ENCODE measurements around the gene UBE4B. TPM values are rescaled to one million over a fixed set of nuclear protein-coding genes. Genes with fewer than 3 reads are reported as not detected.

Gene UBE4B
- total RNA-seq, 1 experiment from 2014 or later: 44.7 TPM

DNA sequence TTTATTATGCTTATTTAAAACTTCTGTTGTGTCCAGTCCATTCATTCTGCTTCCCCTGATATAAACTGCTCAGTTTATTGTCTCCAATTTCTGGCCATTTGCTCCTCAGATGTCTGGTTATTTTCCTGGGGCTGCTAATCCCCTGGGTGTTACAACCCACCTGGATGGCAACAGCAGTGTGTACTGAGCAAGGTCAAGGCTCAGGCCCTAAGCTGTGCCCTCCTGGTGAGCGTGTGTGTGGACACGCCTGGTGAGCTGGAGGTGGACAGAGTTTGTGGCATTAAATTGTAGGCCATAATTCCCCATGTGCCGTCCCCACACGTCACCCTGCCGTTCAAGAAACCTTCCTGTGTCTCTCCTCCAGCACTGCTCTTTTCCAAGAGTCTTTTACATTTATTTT is 159.5 kb downstream of the UBE4B start:
- no peak overlapping the region for H3K9ac ChIP-seq (ENCODE audit: low read length)
- no peaks in the 10 kb centered on the region; a peak in 1 of 4 replicates for H3K36me3 ChIP-seq (ENCODE audit: control insufficient read depth in 1 of 2, insufficient read depth in 2 of 2, low read length in 2 of 2)
- no peak overlapping the region for H3K4me2 ChIP-seq (ENCODE audit: low read length)
- DNase-seq (ENCODE audit: low read depth, low spot score) (no peak), ATAC-seq (no peak)
- RAD21 ChIA-PET (ENCODE audit: low non-redundant PET in 1 of 2, low total read pairs in 2 of 2, uncharacterized antibody in 2 of 2, unreplicated experiment in 2 of 2): no interaction called here
- H4K20me1 ChIP-seq (ENCODE audit: insufficient read depth): no peaks in the 10 kb centered on the region
- no peak overlapping the region for H2AFZ ChIP-seq (ENCODE audit: low read depth, low read length, poor library complexity, severe bottlenecking)
- H3K9me3 ChIP-seq (ENCODE audit: control insufficient read depth in 1 of 2, insufficient read depth in 1 of 2, low read depth in 1 of 2, low read length in 2 of 2): no peaks in the 10 kb centered on the region
- peaks cover 11 to 12% of the 10 kb centered on the region in 2 experiments for H3K4me1 ChIP-seq (ENCODE audit: control insufficient read depth in 1 of 2, insufficient read depth in 2 of 2, low read length in 2 of 2)
- intact Hi-C loops (cut with micrococcal nuclease): no loop called here
- no peak overlapping the region for H3K4me3 ChIP-seq (replicated peaks in 1 of 2; ENCODE audit: low read depth in 1 of 2, low read length in 2 of 2)
- no TSS peak for BruUV-seq (replicated peaks)
- POLR2A ChIA-PET: no interaction called here
- TF ChIP-seq SP1 (IDR thresholded peaks at IDR 0.05; ENCODE audit: low read depth) (no peak), POLR2A (IDR thresholded peaks at IDR 0.05; ENCODE audit: borderline replicate concordance, extremely low read depth, insufficient read depth, insufficient read length) (no peak), SRF (IDR thresholded peaks at IDR 0.05; ENCODE audit: low read depth) (no peak), EGR1 (IDR thresholded peaks at IDR 0.05; ENCODE audit: low read depth) (no peak), TCF7L2 (IDR thresholded peaks at IDR 0.05; ENCODE audit: borderline replicate concordance, extremely low read depth, insufficient read depth, insufficient read length) (no peak), SIN3A (IDR thresholded peaks at IDR 0.05; ENCODE audit: low read depth) (no peak), CBX3 (IDR thresholded peaks at IDR 0.05; ENCODE audit: low read depth) (no peak), YY1 (IDR thresholded peaks at IDR 0.05; ENCODE audit: extremely low read depth, insufficient replicate concordance, low read depth, low read length) (no peak), EZH2 (IDR thresholded peaks at IDR 0.05) (no peak), EZH2phosphoT487 (IDR thresholded peaks at IDR 0.05; ENCODE audit: borderline replicate concordance) (no peak), POLR2AphosphoS5 (IDR thresholded peaks at IDR 0.05; ENCODE audit: low read depth, low read length) (no peak), RAD21 (IDR thresholded peaks at IDR 0.05; ENCODE audit: low read depth) (no peak), ELF1 (IDR thresholded peaks at IDR 0.05; ENCODE audit: borderline replicate concordance, low read depth) (no peak)
- TF ChIP-seq, protein P1, sequence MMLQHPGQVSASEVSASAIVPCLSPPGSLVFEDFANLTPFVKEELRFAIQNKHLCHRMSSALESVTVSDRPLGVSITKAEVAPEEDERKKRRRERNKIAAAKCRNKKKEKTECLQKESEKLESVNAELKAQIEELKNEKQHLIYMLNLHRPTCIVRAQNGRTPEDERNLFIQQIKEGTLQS (IDR thresholded peaks at IDR 0.05): no peak
- TF ChIP-seq, protein P2, sequence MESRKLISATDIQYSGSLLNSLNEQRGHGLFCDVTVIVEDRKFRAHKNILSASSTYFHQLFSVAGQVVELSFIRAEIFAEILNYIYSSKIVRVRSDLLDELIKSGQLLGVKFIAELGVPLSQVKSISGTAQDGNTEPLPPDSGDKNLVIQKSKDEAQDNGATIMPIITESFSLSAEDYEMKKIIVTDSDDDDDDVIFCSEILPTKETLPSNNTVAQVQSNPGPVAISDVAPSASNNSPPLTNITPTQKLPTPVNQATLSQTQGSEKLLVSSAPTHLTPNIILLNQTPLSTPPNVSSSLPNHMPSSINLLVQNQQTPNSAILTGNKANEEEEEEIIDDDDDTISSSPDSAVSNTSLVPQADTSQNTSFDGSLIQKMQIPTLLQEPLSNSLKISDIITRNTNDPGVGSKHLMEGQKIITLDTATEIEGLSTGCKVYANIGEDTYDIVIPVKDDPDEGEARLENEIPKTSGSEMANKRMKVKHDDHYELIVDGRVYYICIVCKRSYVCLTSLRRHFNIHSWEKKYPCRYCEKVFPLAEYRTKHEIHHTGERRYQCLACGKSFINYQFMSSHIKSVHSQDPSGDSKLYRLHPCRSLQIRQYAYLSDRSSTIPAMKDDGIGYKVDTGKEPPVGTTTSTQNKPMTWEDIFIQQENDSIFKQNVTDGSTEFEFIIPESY (IDR thresholded peaks at IDR 0.05; ENCODE audit: extremely low read depth, insufficient replicate concordance, low read length): no peak
- TF ChIP-seq, protein P3, sequence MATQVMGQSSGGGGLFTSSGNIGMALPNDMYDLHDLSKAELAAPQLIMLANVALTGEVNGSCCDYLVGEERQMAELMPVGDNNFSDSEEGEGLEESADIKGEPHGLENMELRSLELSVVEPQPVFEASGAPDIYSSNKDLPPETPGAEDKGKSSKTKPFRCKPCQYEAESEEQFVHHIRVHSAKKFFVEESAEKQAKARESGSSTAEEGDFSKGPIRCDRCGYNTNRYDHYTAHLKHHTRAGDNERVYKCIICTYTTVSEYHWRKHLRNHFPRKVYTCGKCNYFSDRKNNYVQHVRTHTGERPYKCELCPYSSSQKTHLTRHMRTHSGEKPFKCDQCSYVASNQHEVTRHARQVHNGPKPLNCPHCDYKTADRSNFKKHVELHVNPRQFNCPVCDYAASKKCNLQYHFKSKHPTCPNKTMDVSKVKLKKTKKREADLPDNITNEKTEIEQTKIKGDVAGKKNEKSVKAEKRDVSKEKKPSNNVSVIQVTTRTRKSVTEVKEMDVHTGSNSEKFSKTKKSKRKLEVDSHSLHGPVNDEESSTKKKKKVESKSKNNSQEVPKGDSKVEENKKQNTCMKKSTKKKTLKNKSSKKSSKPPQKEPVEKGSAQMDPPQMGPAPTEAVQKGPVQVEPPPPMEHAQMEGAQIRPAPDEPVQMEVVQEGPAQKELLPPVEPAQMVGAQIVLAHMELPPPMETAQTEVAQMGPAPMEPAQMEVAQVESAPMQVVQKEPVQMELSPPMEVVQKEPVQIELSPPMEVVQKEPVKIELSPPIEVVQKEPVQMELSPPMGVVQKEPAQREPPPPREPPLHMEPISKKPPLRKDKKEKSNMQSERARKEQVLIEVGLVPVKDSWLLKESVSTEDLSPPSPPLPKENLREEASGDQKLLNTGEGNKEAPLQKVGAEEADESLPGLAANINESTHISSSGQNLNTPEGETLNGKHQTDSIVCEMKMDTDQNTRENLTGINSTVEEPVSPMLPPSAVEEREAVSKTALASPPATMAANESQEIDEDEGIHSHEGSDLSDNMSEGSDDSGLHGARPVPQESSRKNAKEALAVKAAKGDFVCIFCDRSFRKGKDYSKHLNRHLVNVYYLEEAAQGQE (IDR thresholded peaks at IDR 0.05; ENCODE audit: low read depth): no peak
- TF ChIP-seq, protein P4, sequence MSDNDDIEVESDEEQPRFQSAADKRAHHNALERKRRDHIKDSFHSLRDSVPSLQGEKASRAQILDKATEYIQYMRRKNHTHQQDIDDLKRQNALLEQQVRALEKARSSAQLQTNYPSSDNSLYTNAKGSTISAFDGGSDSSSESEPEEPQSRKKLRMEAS (IDR thresholded peaks at IDR 0.05): no peak
- H3K79me2 ChIP-seq (ENCODE audit: insufficient read depth, low read length): no peaks in the 10 kb centered on the region
- no peaks in the 10 kb centered on the region for H3K27me3 ChIP-seq (ENCODE audit: insufficient read depth, low read length)
- no peak overlapping the region for H3K27ac ChIP-seq (ENCODE audit: low read depth, low read length)
- no peaks in the 10 kb centered on the region for H3K9me2 ChIP-seq (ENCODE audit: insufficient read depth)
- CTCF ChIA-PET: interaction anchor here (0.6 kb wide), 1 partner anchor 17 kb away, joined by 3 read pairs; no protein-coding TSS in a partner anchor
